Skin epidermis (tissue), 12 donors: ENCODE measurements around the gene PPID.
"Not testable (repeated sequence)": the region's sequence is repeated elsewhere in the genome, so short reads cannot be mapped to it uniquely, and the experiment has no call there.

Experiments used
- H3K27ac ChIP-seq, 21 experiments: fragments of 200-600 bp; sonication (generic) in 11 of 21; one replicate each; pipeline ENCODE4 v1.5.0; 2020; ENCODE audit warnings: mild to moderate bottlenecking in 3 of 21, inconsistent platforms in 2 of 21, moderate library complexity in 2 of 21
- H3K4me3 ChIP-seq, 7 experiments: fragments of 200-600 bp; sonication (generic) in 2 of 7; one replicate each; pipeline ENCODE4 v1.5.0; 2020; ENCODE audit warnings: inconsistent platforms in 2 of 7, mild to moderate bottlenecking in 2 of 7, moderate library complexity in 1 of 7

The PPID gene

GRCh38 chr4:158741326-158742021 is 18.3 kb upstream of the PPID start:
- no peak overlapping the region for H3K27ac ChIP-seq
- H3K4me3 ChIP-seq = no peak overlapping the region

GRCh38 chr4:158739600-158739999 is 16.4 kb upstream of the PPID start:
- Histone ChIP-seq H3K27ac (no peak overlapping the region), H3K4me3 (no peak overlapping the region)

GRCh38 chr4:158738866-158739265 is 15.7 kb upstream of the PPID start:
- H3K4me3 ChIP-seq = no peak overlapping the region
- no peak overlapping the region for H3K27ac ChIP-seq

- Histone ChIP-seq H3K27ac (no peak overlapping the region), H3K4me3 (no peak overlapping the region)
Observed at GRCh38 chr4:158729716-158730559, 6.7 kb upstream of the PPID start.

DNA sequence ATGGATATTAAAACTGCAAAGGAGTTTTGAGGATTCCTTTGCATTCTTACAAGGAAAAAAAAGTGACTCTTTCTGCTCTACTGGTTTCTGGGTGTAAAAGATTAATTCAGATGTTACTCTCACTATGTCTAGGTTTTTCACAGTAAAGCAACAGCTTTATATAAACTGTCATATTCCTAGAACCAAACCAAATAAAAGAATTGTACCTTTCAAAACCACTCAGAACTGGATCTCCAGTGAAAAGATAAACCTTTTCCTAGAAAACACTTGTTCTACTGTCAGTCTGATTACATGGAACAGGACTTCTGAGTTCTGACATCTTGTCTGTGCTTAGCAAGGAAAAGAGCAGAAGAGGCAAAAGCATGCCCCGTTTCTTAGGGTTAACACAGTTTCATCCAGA is 5.0 kb upstream of the PPID start:
- H3K4me3 ChIP-seq = no peak overlapping the region
- no peak overlapping the region for H3K27ac ChIP-seq

DNA sequence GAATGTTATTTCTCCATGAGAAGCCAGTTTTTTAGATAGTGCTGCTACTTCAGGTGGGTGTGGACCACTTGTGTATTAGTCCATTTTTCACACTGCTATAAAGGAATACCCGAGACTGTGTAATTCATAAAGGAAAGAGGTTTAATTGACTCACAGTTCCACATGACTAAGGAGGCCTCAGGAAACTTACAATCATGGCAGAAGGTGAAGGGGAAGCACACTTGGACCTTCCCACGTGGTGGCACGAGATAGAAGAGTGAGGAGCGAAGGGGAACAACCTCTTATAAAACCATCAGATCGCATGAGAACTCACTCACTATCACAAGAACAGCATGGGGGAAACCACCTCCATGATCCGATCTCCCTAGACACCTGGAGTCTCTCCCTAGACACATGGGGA is 3.4 kb upstream of the PPID start:
- Histone ChIP-seq H3K4me3 (no peak overlapping the region), H3K27ac (no peak overlapping the region)

GRCh38 chr4:158724637-158725036 is 1.4 kb upstream of the PPID start:
- no peak overlapping the region for H3K4me3 ChIP-seq
- H3K27ac ChIP-seq = no peak overlapping the region

- peak overlapping the region; percentile 76 to 95 (median 85) for H3K4me3 ChIP-seq
- peak overlapping the region; percentile 68 to 97 (median 92) for H3K27ac ChIP-seq
Observed at GRCh38 chr4:158722291-158722916, 792 bp downstream of the PPID start.

- H3K27ac ChIP-seq = no peak overlapping the region
- H3K4me3 ChIP-seq = no peak overlapping the region
Observed at GRCh38 chr4:158721680-158722079, 1.5 kb downstream of the PPID start.

DNA sequence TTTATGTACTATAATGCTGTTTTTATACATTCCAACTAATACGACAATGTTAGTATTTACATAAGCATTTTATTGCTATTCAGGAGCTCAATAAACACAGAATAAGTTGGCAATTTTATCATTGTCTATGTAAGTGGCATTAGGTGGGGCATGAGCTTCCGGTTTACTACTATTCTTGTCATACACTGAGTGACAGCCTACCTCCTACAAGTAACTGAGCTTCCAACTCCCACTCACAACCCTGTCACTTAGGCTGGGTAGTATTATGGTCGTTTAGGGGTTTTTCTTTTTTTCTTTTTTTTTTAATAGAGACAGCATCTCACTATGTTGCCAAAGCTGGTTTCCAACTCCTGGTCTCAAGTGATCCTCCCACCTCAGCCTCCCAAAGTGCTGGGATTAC is 7.4 kb downstream of the PPID start:
- Histone ChIP-seq H3K4me3 (no peak overlapping the region), H3K27ac (no peak overlapping the region)

GRCh38 chr4:158714937-158715336 is 8.3 kb downstream of the PPID start:
- H3K27ac ChIP-seq = no peak overlapping the region
- no peak overlapping the region for H3K4me3 ChIP-seq

DNA sequence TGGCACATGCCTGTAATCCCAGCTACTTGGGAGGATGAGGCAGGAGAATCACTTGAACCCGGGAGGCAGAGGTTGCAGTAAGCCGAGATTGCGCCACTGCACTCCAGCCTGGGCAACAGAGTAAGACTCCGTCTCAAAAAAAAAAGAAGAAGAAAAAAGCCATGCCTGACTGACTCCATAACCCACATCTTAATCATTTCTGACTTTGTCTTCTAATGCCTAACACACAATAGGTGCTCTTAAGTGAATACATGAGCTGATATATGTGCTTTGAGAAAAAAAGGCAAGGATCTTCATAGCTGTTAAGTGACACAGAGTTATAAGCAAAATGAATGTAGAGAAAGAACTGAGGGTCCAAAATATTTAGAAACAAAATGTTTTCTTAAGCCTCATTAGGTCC is 10.6 kb downstream of the PPID start:
- H3K4me3 ChIP-seq = not testable (repeated sequence)

DNA sequence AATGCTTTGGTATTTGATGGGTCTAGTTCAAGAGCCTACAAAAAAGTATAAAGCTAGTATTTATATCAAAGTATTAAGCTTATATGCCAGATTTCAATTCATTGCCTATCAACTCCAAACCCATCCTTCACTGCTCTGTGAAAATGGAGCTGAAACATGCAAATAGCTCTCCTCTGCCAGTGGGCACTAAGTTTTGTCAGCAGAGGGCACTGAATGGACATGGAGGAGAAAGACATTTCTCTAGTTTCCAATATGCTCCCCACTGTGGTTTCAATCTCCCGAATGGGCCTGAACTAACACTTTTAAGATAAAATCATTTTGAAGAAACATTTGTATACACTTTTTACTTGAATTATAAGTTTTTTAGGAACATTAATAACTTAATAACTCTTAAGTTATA is 12.4 kb downstream of the PPID start:
- Histone ChIP-seq H3K4me3 (no peak overlapping the region), H3K27ac (no peak overlapping the region)

More for the DNA sequence above, 10.6 kb downstream of the PPID start:
- not testable (repeated sequence) for H3K27ac ChIP-seq

- H3K27ac ChIP-seq = no peak overlapping the region
- H3K4me3 ChIP-seq = no peak overlapping the region
Observed at GRCh38 chr4:158704274-158704673, 18.9 kb downstream of the PPID start.

GRCh38 chr4:158688813-158689212 is 34.4 kb downstream of the PPID start:
- no peak overlapping the region for H3K4me3 ChIP-seq
- no peak overlapping the region for H3K27ac ChIP-seq

GRCh38 chr4:158682066-158682465 is 41.1 kb downstream of the PPID start:
- Histone ChIP-seq H3K4me3 (no peak overlapping the region), H3K27ac (no peak overlapping the region)

DNA sequence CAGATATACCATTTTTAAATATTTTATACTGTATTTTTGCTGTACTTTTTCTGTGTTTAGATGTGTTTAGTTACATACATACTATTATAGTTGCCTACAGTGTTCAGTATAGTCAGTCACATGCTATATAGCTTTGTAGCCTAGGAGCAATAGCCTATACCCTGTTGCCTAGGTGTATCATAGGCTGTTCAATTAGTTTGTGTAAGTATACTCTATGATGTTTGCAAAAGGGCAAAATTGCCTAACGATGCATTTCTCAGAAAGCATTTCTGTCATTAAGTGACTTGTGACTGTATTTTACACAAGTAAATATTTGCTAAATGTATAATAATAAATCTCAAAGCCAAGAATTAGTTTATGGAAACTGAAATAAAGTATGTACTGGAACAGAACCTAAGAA is 41.6 kb downstream of the PPID start:
- no peak overlapping the region for H3K4me3 ChIP-seq
- no peak overlapping the region for H3K27ac ChIP-seq

DNA sequence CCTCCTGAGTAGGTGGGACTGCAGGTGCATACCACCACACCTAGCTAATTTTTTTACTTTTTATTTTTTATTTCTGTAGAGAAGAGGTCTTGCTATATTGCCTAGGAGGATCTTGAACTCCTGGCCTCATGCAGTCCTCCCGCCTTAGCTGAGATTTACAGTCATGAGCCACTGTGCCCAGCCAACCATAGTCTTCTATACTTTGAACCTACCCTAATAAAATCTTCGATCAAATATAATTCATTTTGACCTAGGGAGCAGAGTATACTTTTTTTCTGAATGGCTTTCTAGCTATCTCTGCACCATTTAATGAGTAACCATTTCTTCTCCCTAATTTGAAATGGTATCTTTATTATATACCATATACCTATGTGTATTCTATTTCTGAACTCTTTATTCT is 44.4 kb downstream of the PPID start:
- H3K4me3 ChIP-seq = no peak overlapping the region
- H3K27ac ChIP-seq = no peak overlapping the region

DNA sequence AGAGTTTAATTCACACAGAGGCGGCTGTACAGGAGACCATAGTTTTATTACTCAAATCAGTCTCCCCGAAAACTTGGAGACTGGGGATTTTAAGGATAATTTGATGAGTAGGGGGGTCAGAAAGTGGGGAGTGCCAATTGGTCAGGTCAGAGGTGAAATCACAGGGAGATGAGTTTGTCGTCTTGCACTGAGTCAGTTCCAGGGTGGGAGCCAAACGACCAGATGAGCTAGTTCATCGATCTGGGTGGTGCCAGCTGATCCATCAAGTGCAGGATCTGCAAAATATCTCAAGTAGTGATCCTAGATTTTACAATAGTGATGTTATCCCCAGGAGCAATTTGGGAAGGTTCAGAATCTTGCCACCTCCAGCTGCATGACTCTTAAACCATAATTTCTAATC is 47.1 kb downstream of the PPID start:
- Histone ChIP-seq H3K4me3 (no peak overlapping the region), H3K27ac (no peak overlapping the region)

DNA sequence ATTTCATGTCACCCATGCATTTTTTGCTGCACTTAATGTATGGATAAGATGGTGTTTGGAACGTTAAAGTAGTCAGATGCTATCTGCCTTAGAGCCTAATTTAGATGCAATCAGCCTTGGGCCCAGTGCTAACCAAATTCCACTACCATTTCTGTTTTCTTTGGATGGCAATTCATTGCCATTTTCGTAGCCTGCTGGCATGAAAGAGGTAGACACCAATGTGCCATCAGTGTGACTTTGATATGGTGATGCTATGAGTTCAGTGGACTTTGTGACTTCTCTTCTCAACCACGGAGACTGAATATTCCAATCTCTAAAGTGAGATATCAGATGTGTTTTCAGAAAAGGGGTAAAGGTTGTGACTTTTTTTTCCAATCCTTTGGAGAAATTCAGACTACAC is 49.6 kb downstream of the PPID start:
- H3K27ac ChIP-seq = no peak overlapping the region
- no peak overlapping the region for H3K4me3 ChIP-seq
